KMS-11 (cell line): ENCODE measurements around the gene SLC5A9.

Source experiments
- H2AFZ ChIP-seq: fragments of 200-600 bp; sonication (generic); 2 replicates; pipeline ENCODE4 v1.6.1; 2016; ENCODE audit warnings: antibody characterized with exemption, mixed run types, low read depth
- H3K27ac ChIP-seq: fragments of 200-600 bp; sonication (generic); 2 replicates; pipeline ENCODE4 v1.6.1; 2016; ENCODE audit warnings: mild to moderate bottlenecking, mixed run types
- H3K27me3 ChIP-seq: fragments of 200-600 bp; sonication (generic); 2 replicates; pipeline ENCODE4 v1.6.1; 2017; ENCODE audit warnings: mild to moderate bottlenecking, low read depth, mixed run types, moderate library complexity; ENCODE audit not compliant: insufficient read depth
- H3K36me3 ChIP-seq: fragments of 200-600 bp; sonication (generic); 2 replicates; pipeline ENCODE4 v1.6.1; 2017; ENCODE audit warnings: mild to moderate bottlenecking, mixed run types; ENCODE audit not compliant: insufficient read depth
- H3K4me1 ChIP-seq: fragments of 200-600 bp; sonication (generic); 2 replicates; pipeline ENCODE4 v1.6.1; 2016; ENCODE audit warnings: mild to moderate bottlenecking, low read depth, mixed run types; ENCODE audit not compliant: poor library complexity, severe bottlenecking
- H3K4me2 ChIP-seq: fragments of 200-600 bp; sonication (generic); 2 replicates; pipeline ENCODE4 v1.7.0; 2016; ENCODE audit warnings: mild to moderate bottlenecking, mixed run types
- H3K4me3 ChIP-seq: fragments of 200-600 bp; sonication (generic); IDR thresholded peaks from 2 replicates; pipeline ENCODE4 v1.6.1; 2017; ENCODE audit warnings: low read depth, low read length, mixed read lengths; ENCODE audit not compliant: insufficient read depth
- H3K79me2 ChIP-seq: fragments of 200-600 bp; sonication (generic); 2 replicates; pipeline ENCODE4 v1.6.1; 2016; ENCODE audit warnings: low read depth, mixed run types; ENCODE audit not compliant: insufficient read depth
- H3K9ac ChIP-seq: fragments of 200-600 bp; sonication (generic); 2 replicates; pipeline ENCODE4 v1.6.1; 2016; ENCODE audit warnings: mild to moderate bottlenecking, mixed run types
- H4K20me1 ChIP-seq: fragments of 200-600 bp; sonication (generic); 2 replicates; pipeline ENCODE4 v1.6.1; 2016; ENCODE audit warnings: mild to moderate bottlenecking, mixed run types; ENCODE audit not compliant: insufficient read depth
- TF ChIP-seq, protein P1 (sequence below): fragments of 200-600 bp; sonication (generic); conservative IDR thresholded peaks from 2 replicates; pipeline ENCODE4 v1.6.1; 2017; ENCODE audit warnings: low read depth, mild to moderate bottlenecking, antibody characterized with exemption, low read length, moderate library complexity, mixed read lengths

SLC5A9 gene

GRCh38 chr1:48222501-48223242, at the start of gene SLC5A9:
Gene SLC5A9, plus strand, starts transcription at chr1:48222716. Its CDS starts 21 bp downstream, at chr1:48222737.
- TF ChIP-seq, protein P1, sequence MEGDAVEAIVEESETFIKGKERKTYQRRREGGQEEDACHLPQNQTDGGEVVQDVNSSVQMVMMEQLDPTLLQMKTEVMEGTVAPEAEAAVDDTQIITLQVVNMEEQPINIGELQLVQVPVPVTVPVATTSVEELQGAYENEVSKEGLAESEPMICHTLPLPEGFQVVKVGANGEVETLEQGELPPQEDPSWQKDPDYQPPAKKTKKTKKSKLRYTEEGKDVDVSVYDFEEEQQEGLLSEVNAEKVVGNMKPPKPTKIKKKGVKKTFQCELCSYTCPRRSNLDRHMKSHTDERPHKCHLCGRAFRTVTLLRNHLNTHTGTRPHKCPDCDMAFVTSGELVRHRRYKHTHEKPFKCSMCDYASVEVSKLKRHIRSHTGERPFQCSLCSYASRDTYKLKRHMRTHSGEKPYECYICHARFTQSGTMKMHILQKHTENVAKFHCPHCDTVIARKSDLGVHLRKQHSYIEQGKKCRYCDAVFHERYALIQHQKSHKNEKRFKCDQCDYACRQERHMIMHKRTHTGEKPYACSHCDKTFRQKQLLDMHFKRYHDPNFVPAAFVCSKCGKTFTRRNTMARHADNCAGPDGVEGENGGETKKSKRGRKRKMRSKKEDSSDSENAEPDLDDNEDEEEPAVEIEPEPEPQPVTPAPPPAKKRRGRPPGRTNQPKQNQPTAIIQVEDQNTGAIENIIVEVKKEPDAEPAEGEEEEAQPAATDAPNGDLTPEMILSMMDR: no peak
- H3K4me2 ChIP-seq: no peak within 1 kb of the TSS
- H3K27me3 ChIP-seq: no peaks in the 10 kb centered on the region
- no peaks in the 10 kb centered on the region for H4K20me1 ChIP-seq
- H3K9ac ChIP-seq: no peak within 1 kb of the TSS
- H3K27ac ChIP-seq: no peak within 1 kb of the TSS
- no peaks in the 10 kb centered on the region for H3K36me3 ChIP-seq
- no peaks in the 10 kb centered on the region for H3K4me1 ChIP-seq
- H3K79me2 ChIP-seq: no peaks in the 10 kb centered on the region
- H3K4me3 ChIP-seq: no peak within 1 kb of the TSS
- H2AFZ ChIP-seq: no peak within 1 kb of the TSS

DNA sequence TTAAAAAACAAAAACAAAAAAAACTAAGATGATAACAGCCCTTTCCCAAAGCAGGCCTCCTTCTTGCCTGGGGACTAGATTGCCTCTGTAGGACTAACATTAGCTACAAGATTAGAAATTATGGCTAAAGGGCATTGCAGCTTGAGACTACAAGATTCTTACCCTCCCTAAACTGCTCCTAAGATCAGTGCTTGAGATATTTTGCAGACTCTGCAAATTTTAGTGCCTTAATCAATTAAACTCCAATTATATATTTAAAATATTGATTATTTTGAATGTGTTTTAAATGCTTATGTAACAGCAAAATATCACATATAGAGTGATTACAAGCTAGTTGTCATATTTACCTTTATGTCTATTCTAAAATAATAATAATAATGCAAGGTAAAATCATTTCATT, 47.4 kb upstream of the SLC5A9 start:
- no peak overlapping the region for H3K4me3 ChIP-seq
- H2AFZ ChIP-seq: no peak overlapping the region
- no peak overlapping the region for H3K4me2 ChIP-seq

GRCh38 chr1:48177257-48177656, 45.3 kb upstream of the SLC5A9 start:
- H2AFZ ChIP-seq: no peak overlapping the region
- H3K27me3 ChIP-seq: no peaks in the 10 kb centered on the region
- no peak overlapping the region for H3K4me2 ChIP-seq
- H4K20me1 ChIP-seq: no peaks in the 10 kb centered on the region
- H3K27ac ChIP-seq: no peak overlapping the region
- H3K9ac ChIP-seq: no peak overlapping the region
- no peaks in the 10 kb centered on the region for H3K79me2 ChIP-seq
- TF ChIP-seq, protein P1: no peak
- no peaks in the 10 kb centered on the region for H3K36me3 ChIP-seq
- H3K4me1 ChIP-seq: no peaks in the 10 kb centered on the region
- H3K4me3 ChIP-seq: no peak overlapping the region

More for the DNA sequence above, 47.4 kb upstream of the SLC5A9 start:
- no peaks in the 10 kb centered on the region for H4K20me1 ChIP-seq
- H3K36me3 ChIP-seq: no peaks in the 10 kb centered on the region
- no peak overlapping the region for H3K27ac ChIP-seq
- no peaks in the 10 kb centered on the region for H3K4me1 ChIP-seq
- H3K79me2 ChIP-seq: no peaks in the 10 kb centered on the region
- H3K27me3 ChIP-seq: no peaks in the 10 kb centered on the region
- H3K9ac ChIP-seq: no peak overlapping the region
- TF ChIP-seq, protein P1: no peak

- Histone ChIP-seq H3K9ac (no peak overlapping the region), H3K4me1 (no peaks in the 10 kb centered on the region), H3K36me3 (no peaks in the 10 kb centered on the region), H3K79me2 (no peaks in the 10 kb centered on the region), H3K27ac (no peak overlapping the region), H2AFZ (no peak overlapping the region), H3K4me2 (no peak overlapping the region), H4K20me1 (no peaks in the 10 kb centered on the region), H3K4me3 (no peak overlapping the region), H3K27me3 (no peaks in the 10 kb centered on the region)
- TF ChIP-seq, protein P1: no peak
Measured at GRCh38 chr1:48181669-48182367, 40.7 kb upstream of the SLC5A9 start.
